Measurements from ENCODE around the gene MTR.

The MTR gene

GRCh38 chr1:236952246-236953003 is 157.3 kb downstream of the MTR start:
- no peak for DNase-seq (ENCODE audit: low read depth, low spot score)

DNA sequence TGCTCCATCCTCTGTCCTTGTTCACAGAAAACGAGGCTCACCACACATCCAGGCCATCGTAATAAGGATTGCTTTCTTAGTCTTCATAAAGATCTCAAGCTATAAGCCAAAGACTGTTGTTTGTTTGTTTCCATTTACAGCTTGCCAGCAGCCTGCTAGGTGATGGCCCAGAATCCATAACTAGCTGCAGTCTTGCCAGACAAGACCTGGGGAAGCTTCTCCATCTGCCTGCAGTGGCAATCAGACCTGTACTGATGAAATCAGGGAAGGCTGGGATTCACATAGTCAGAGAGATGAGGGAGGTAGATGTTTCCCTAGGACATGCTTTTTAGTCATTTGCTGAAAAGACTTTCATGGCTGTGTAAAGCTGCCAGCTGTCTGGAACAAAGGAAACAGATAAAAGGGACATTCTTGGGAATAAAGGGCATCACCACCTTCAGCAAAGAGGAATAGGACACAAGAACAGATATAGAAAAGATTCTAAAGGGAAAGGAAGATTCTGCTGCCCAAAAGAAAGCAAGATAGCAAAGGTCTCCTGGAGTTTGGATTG is 158.1 kb downstream of the MTR start:
- no peak for DNase-seq (ENCODE audit: low read depth, low spot score)

Data from activated naive CD8-positive, alpha-beta T cell treated with anti-CD3 and anti-CD28 coated beads, Interleukin-2, amount 50 U/mL, for 16 hours (primary cell).